ENCODE data around the gene PHGDH. TPM values are rescaled to one million over a fixed set of nuclear protein-coding genes. Genes with fewer than 3 reads are reported as not detected.

Gene PHGDH
- total and polyA plus RNA-seq, 2 donors (not counting 1 experiment from before 2014, with no cell fraction given), result 1.2 to 3.9 TPM

GRCh38 chr1:119731060-119731459 is 19.3 kb downstream of the PHGDH start:
- Histone ChIP-seq H3K9ac (ENCODE audit: low read length) (no peak overlapping the region), H3K36me3 (replicated peaks in 1 of 2; ENCODE audit: control extremely low read depth in 1 of 2, control insufficient read depth in 1 of 2, extremely low read depth in 1 of 2, insufficient read depth in 2 of 2, low read length in 1 of 2) (no peaks in the 10 kb centered on the region), H3K4me2 (replicated peaks; ENCODE audit: low read depth, low read length, poor library complexity, severe bottlenecking) (no peak overlapping the region), H3K27me3 (replicated peaks in 1 of 4; ENCODE audit: control extremely low read depth in 1 of 4, control insufficient read depth in 3 of 4, insufficient read depth in 4 of 4, low read length in 3 of 4) (no peaks in the 10 kb centered on the region), H3K4me3 (ENCODE audit: control extremely low read depth in 1 of 5, extremely low read depth in 1 of 5, insufficient read depth in 1 of 5, low read depth in 2 of 5, low read length in 4 of 5) (no peak overlapping the region), H2AFZ (ENCODE audit: insufficient read depth, low read depth, low read length, poor library complexity, severe bottlenecking) (no peak overlapping the region), H4K20me1 (ENCODE audit: control insufficient read depth, insufficient read depth, low read length, poor library complexity, severe bottlenecking) (no peaks in the 10 kb centered on the region), H3K9me3 (ENCODE audit: control extremely low read depth in 1 of 3, control insufficient read depth in 2 of 3, insufficient read depth in 1 of 3, low read length in 2 of 3) (peaks cover 0 to 4% (median 0%) of the 10 kb centered on the region in 3 donors), H3K27ac (ENCODE audit: low read length in 2 of 2) (no peak overlapping the region), H3K79me2 (ENCODE audit: control insufficient read depth, insufficient read depth, low read length) (no peaks in the 10 kb centered on the region), H3K4me1 (ENCODE audit: control insufficient read depth in 2 of 2, insufficient read depth in 2 of 2, low read length in 2 of 2) (no peaks in the 10 kb centered on the region)
- TF ChIP-seq CTCF (IDR thresholded peaks at IDR 0.05), result no peak
- no peak for TF ChIP-seq EZH2 (IDR thresholded peaks at IDR 0.05; ENCODE audit: borderline replicate concordance, insufficient read depth, low read depth, low read length, poor library complexity, severe bottlenecking)
- Mint-ChIP-seq H3K4me3 (no peak overlapping the region), H3K9me3 (ENCODE audit: insufficient read depth) (no peaks in the 10 kb centered on the region), H3K27me3 (no peaks in the 10 kb centered on the region), H3K4me1 (peaks cover 5% of the 10 kb centered on the region), H3K27ac (no peak overlapping the region)
- no peak for ATAC-seq (ENCODE audit: low read depth)
- DNase-seq, result no peak
- 93% methylated on average over 5 of the region's 5 CpGs for WGBS (ENCODE audit: insufficient coverage)
- CTCF ChIA-PET, result interaction anchor here (1.2 kb wide), 1 partner anchor 13 kb away, joined by 6 read pairs; no protein-coding TSS in a partner anchor
- intact Hi-C loops (cut with micrococcal nuclease), result no loop called here
- POLR2A ChIA-PET, result no interaction called here

- Histone ChIP-seq H3K27me3 (replicated peaks in 1 of 4; ENCODE audit: control extremely low read depth in 1 of 4, control insufficient read depth in 3 of 4, insufficient read depth in 4 of 4, low read length in 3 of 4) (no peaks in the 10 kb centered on the region), H3K4me2 (replicated peaks; ENCODE audit: low read depth, low read length, poor library complexity, severe bottlenecking) (no peak overlapping the region), H3K36me3 (replicated peaks in 1 of 2; ENCODE audit: control extremely low read depth in 1 of 2, control insufficient read depth in 1 of 2, extremely low read depth in 1 of 2, insufficient read depth in 2 of 2, low read length in 1 of 2) (no peaks in the 10 kb centered on the region), H3K9me3 (ENCODE audit: control extremely low read depth in 1 of 3, control insufficient read depth in 2 of 3, insufficient read depth in 1 of 3, low read length in 2 of 3) (no peaks in the 10 kb centered on the region), H3K27ac (ENCODE audit: low read length in 2 of 2) (no peak overlapping the region), H3K4me3 (ENCODE audit: control extremely low read depth in 1 of 5, extremely low read depth in 1 of 5, insufficient read depth in 1 of 5, low read depth in 2 of 5, low read length in 4 of 5) (no peak overlapping the region), H3K79me2 (ENCODE audit: control insufficient read depth, insufficient read depth, low read length) (no peaks in the 10 kb centered on the region), H2AFZ (ENCODE audit: insufficient read depth, low read depth, low read length, poor library complexity, severe bottlenecking) (no peak overlapping the region), H3K4me1 (ENCODE audit: control insufficient read depth in 2 of 2, insufficient read depth in 2 of 2, low read length in 2 of 2) (no peaks in the 10 kb centered on the region), H3K9ac (ENCODE audit: low read length) (no peak overlapping the region), H4K20me1 (ENCODE audit: control insufficient read depth, insufficient read depth, low read length, poor library complexity, severe bottlenecking) (no peaks in the 10 kb centered on the region)
- no peak for TF ChIP-seq EZH2 (IDR thresholded peaks at IDR 0.05; ENCODE audit: borderline replicate concordance, insufficient read depth, low read depth, low read length, poor library complexity, severe bottlenecking)
- Mint-ChIP-seq H3K4me1 (peaks cover 5% of the 10 kb centered on the region), H3K9me3 (ENCODE audit: insufficient read depth) (no peaks in the 10 kb centered on the region), H3K4me3 (no peak overlapping the region), H3K27me3 (no peaks in the 10 kb centered on the region), H3K27ac (no peak overlapping the region)
- DNase-seq (no peak), ATAC-seq (ENCODE audit: low read depth) (no peak)
- ChIA-PET POLR2A (no interaction called here), CTCF (interaction anchor here (1.2 kb wide), 1 partner anchor 12 kb away, joined by 6 read pairs; no protein-coding TSS in a partner anchor)
- intact Hi-C loops (cut with micrococcal nuclease), result no loop called here
- 97% methylated on average over 5 of the region's 6 CpGs for WGBS (ENCODE audit: insufficient coverage)
Observed at GRCh38 chr1:119731741-119732430, 20.2 kb downstream of the PHGDH start.
